ENCODE data around the gene GGTA1.
"Not testable (repeated sequence)": the region's sequence is repeated elsewhere in the genome, so short reads cannot be mapped to it uniquely, and the experiment has no call there.

GGTA1 gene

DNA sequence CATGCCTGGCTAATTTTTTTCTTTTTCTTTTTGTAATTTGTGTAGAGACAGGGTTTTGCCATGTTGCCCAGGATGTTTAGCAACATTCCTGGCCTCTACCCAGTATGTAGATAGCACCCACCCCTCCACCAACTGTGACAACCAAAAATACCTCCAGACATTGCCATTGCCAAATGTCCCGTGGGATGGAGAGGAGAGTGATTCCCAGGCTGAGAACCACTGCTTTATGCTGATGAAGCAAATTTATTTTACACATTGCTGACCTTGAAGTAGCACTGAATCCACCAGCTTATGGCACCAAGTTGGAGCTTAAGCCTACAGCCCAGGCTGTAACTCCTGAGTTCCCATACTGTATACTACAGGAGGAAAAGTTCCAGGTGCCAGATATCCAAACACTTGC is 58.5 kb downstream of the GGTA1 start:
- no peaks in the 10 kb centered on the region for H3K4me1 ChIP-seq (ENCODE audit: control insufficient read depth, insufficient read depth, low read length)
- H3K9ac ChIP-seq (ENCODE audit: low read depth, low read length): no peak overlapping the region
- no peaks in the 10 kb centered on the region for H3K27me3 ChIP-seq (ENCODE audit: control insufficient read depth, insufficient read depth, low read length)
- no peak overlapping the region for H3K4me3 ChIP-seq (ENCODE audit: low read depth, low read length)
- no peaks in the 10 kb centered on the region for H3K36me3 ChIP-seq (ENCODE audit: control insufficient read depth, insufficient read depth, low read length)
- H3K9me3 ChIP-seq (ENCODE audit: control insufficient read depth, insufficient read depth, low read length): no peaks in the 10 kb centered on the region
- H3K27ac ChIP-seq (ENCODE audit: low read depth, low read length): no peak overlapping the region

DNA sequence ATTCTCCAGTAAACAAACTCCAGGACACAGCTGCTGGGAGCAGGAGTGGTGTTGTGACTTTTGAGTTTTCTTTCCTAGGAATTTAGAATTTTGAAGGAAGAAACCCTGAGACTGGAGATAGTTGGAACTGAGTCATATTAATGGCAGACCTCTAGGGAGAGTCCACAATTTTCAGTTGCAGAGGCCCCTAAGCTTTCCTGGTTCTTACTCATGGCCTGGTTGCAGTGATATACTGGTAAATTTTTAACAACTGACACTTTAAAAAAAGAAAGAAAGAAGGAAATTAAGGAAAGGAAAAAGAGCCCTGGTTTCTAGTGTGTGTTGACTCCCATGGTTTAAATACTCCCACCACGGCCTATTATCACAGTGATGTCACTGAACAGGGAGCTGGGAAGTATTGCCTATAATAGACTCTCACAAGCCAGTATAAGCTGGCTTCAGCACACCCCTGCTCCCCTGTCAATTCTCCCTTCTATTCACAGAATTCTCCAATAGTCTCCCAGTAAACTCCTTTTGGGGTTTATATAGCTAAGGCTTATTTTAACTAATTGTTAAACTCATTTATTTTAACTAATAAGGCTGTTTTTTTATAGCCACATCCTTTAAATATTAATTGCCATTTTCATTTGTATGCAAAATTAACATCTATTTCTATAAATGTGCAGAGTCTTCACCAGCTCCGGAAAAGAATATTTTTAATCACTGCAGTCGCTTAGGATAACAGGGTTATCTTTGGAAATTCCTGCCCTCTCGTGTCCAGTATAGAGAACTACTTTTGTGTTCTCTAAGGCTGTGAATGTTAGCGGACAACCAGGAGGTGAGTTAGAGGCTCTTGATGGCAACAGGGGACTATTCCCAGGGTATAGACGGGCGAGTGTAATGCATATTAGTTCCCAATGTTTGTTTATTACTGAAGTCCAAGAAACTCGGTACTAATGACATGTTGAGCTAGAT is 59.7 kb downstream of the GGTA1 start:
- H3K4me1 ChIP-seq (ENCODE audit: control insufficient read depth, insufficient read depth, low read length): no peaks in the 10 kb centered on the region
- H3K27me3 ChIP-seq (ENCODE audit: control insufficient read depth, insufficient read depth, low read length): no peaks in the 10 kb centered on the region
- no peak overlapping the region for H3K9ac ChIP-seq (ENCODE audit: low read depth, low read length)
- H3K9me3 ChIP-seq (ENCODE audit: control insufficient read depth, insufficient read depth, low read length): no peaks in the 10 kb centered on the region
- no peak overlapping the region for H3K4me3 ChIP-seq (ENCODE audit: low read depth, low read length)
- no peaks in the 10 kb centered on the region for H3K36me3 ChIP-seq (ENCODE audit: control insufficient read depth, insufficient read depth, low read length)
- no peak overlapping the region for H3K27ac ChIP-seq (ENCODE audit: low read depth, low read length)

DNA sequence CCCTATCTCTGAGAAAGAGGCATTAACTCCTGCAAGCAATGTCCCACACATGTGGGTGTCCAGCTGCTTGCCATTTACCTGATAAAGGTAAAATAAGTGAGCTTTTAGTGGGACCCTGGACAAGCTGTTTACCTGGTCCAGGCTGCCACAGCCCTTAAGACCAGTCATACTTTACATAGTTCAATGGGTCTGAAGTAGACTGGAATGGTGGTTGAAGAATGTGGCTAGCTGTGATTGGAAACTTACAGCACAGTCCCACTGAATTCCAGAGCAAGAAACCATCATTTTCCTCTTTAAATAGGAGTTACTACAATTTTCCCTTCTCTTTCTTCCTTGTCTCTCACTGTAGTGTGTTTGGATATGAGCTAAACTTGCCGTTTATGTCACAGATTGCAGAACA is 60.6 kb downstream of the GGTA1 start:
- Histone ChIP-seq H3K27ac (ENCODE audit: low read depth, low read length) (no peak overlapping the region), H3K27me3 (ENCODE audit: control insufficient read depth, insufficient read depth, low read length) (no peaks in the 10 kb centered on the region), H3K9ac (ENCODE audit: low read depth, low read length) (no peak overlapping the region), H3K9me3 (ENCODE audit: control insufficient read depth, insufficient read depth, low read length) (no peaks in the 10 kb centered on the region), H3K4me1 (ENCODE audit: control insufficient read depth, insufficient read depth, low read length) (no peaks in the 10 kb centered on the region), H3K36me3 (ENCODE audit: control insufficient read depth, insufficient read depth, low read length) (no peaks in the 10 kb centered on the region), H3K4me3 (ENCODE audit: low read depth, low read length) (no peak overlapping the region)

DNA sequence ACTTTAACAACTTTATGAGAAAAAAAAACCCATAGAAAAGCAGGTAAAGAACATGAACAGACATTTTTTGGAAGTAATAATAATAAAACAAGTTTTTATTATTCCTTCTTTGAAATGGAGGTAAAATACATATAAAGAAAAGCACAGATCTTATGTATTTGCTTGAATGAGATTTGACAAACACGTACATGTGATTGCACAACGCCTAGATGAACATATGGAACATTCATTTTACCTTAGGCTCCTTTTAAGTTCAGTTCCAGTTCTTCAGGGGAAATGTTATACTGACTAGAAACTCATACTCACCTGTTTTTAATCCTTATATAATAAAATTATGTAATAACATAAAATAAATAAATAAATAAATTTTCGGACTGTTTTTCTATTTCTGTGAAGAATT is 61.8 kb downstream of the GGTA1 start:
- H3K4me3 ChIP-seq (ENCODE audit: low read depth, low read length): no peak overlapping the region
- H3K36me3 ChIP-seq (ENCODE audit: control insufficient read depth, insufficient read depth, low read length): no peaks in the 10 kb centered on the region
- H3K9me3 ChIP-seq (ENCODE audit: control insufficient read depth, insufficient read depth, low read length): no peaks in the 10 kb centered on the region
- no peak overlapping the region for H3K9ac ChIP-seq (ENCODE audit: low read depth, low read length)
- H3K27ac ChIP-seq (ENCODE audit: low read depth, low read length): no peak overlapping the region
- H3K27me3 ChIP-seq (ENCODE audit: control insufficient read depth, insufficient read depth, low read length): no peaks in the 10 kb centered on the region
- H3K4me1 ChIP-seq (ENCODE audit: control insufficient read depth, insufficient read depth, low read length): no peaks in the 10 kb centered on the region

DNA sequence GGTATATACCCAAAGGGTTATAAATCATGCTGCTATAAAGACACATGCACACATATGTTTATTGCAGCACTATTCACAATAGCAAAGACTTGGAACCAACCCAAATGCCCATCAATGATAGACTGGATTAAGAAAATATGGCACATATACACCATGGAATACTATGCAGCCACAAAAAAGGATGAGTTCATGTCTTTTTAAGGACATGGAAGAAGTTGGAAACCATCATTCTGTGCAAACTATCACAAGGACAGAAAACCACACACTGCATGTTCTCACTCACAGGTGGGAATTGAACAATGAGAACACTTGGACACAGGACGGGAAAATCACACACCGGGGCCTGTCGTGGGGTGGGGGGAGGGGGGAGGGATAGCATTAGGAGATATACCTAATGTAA is 62.6 kb downstream of the GGTA1 start:
- H3K9ac ChIP-seq (ENCODE audit: low read depth, low read length); H3K4me1 ChIP-seq (ENCODE audit: control insufficient read depth, insufficient read depth, low read length); H3K27ac ChIP-seq (ENCODE audit: low read depth, low read length); H3K4me3 ChIP-seq (ENCODE audit: low read depth, low read length); H3K36me3 ChIP-seq (ENCODE audit: control insufficient read depth, insufficient read depth, low read length); H3K27me3 ChIP-seq (ENCODE audit: control insufficient read depth, insufficient read depth, low read length); H3K9me3 ChIP-seq (ENCODE audit: control insufficient read depth, insufficient read depth, low read length): not testable (repeated sequence)

DNA sequence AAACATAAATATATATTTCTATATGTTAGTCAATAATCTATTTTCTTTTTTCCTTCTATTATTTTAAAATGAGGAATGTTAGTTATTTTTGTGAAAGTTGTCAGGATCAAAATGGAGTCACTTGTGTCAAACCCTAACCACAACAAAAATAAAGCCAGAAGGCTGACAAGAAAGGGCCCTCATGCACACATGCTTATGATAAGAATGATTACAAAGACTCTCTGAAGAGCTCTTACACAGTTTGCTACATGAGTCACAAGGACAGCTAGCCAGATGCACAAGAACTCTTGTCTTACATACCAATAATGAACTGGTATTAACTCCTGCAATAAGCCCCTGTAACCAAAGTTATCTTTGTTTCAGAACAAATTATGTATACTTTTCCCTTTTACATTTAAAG is 64.7 kb downstream of the GGTA1 start:
- no peak overlapping the region for H3K9ac ChIP-seq (ENCODE audit: low read depth, low read length)
- no peaks in the 10 kb centered on the region for H3K27me3 ChIP-seq (ENCODE audit: control insufficient read depth, insufficient read depth, low read length)
- no peaks in the 10 kb centered on the region for H3K9me3 ChIP-seq (ENCODE audit: control insufficient read depth, insufficient read depth, low read length)
- H3K36me3 ChIP-seq (ENCODE audit: control insufficient read depth, insufficient read depth, low read length): no peaks in the 10 kb centered on the region
- H3K4me3 ChIP-seq (ENCODE audit: low read depth, low read length): no peak overlapping the region
- H3K4me1 ChIP-seq (ENCODE audit: control insufficient read depth, insufficient read depth, low read length): no peaks in the 10 kb centered on the region
- H3K27ac ChIP-seq (ENCODE audit: low read depth, low read length): no peak overlapping the region

DNA sequence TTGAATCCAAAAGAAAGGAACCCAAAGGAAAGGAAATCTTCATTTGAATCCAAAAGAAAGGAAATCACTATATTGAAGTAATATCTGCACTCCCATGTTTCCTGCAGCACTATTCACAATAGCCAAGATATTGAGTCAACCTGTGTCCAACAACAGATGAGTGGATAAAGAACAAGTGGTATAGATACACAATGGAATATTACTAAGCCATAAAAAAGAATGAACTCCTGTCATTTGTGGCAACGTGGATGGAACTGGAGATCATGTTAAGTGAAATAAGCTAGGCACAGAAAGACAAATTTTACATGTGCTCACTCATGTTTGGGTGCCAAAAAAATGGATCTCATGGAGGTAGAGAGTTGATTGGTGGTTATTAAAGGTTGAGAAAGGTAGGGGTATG is 71.7 kb downstream of the GGTA1 start:
- Histone ChIP-seq H3K9me3 (ENCODE audit: control insufficient read depth, insufficient read depth, low read length) (no peaks in the 10 kb centered on the region), H3K36me3 (ENCODE audit: control insufficient read depth, insufficient read depth, low read length) (no peaks in the 10 kb centered on the region), H3K9ac (ENCODE audit: low read depth, low read length) (no peak overlapping the region), H3K27me3 (ENCODE audit: control insufficient read depth, insufficient read depth, low read length) (no peaks in the 10 kb centered on the region), H3K27ac (ENCODE audit: low read depth, low read length) (no peak overlapping the region), H3K4me1 (ENCODE audit: control insufficient read depth, insufficient read depth, low read length) (no peaks in the 10 kb centered on the region), H3K4me3 (ENCODE audit: low read depth, low read length) (no peak overlapping the region)

DNA sequence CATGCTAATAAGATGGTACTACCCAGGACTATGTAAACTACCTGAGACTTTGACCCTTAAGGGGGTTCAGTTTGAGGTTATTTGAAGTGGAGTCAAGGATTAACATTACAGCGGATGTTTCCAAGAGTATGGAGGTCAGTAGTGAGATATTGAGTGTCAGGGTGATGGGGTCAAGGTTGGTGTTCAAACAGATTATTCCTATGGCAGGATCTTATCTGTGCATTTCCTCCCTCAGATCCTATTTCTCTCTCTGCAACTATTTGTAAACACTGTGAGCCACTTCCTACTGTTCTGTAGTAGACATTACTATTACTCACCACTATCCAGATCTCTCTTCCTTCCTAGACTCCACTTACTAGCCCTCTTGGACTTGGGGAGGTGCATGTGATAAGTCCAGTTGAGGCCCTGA is 75.6 kb downstream of the GGTA1 start:
- Histone ChIP-seq H3K4me3 (ENCODE audit: low read depth, low read length) (no peak overlapping the region), H3K4me1 (ENCODE audit: control insufficient read depth, insufficient read depth, low read length) (no peaks in the 10 kb centered on the region), H3K9ac (ENCODE audit: low read depth, low read length) (no peak overlapping the region), H3K9me3 (ENCODE audit: control insufficient read depth, insufficient read depth, low read length) (no peaks in the 10 kb centered on the region), H3K27ac (ENCODE audit: low read depth, low read length) (no peak overlapping the region), H3K27me3 (ENCODE audit: control insufficient read depth, insufficient read depth, low read length) (no peaks in the 10 kb centered on the region), H3K36me3 (ENCODE audit: control insufficient read depth, insufficient read depth, low read length) (no peaks in the 10 kb centered on the region)

DNA sequence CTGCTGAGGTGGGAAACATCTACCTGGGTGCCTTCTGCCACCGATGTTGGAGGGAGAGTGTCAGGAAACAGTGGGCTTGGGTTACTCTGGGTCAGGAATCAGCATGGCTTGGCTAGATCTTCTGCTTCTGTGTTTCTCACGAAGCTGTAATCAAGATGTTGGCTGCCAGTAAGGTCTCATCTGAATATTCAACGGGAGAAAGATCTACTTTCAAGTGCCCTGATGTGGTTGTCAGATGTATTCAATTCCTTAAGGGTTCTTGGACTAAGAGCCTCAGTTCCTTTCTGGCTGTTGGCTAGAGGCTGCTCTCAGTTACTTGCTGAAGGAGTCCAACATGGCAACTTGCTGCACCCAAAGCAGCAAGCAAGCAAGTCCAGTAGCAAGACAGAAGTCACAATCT is 87.7 kb downstream of the GGTA1 start:
- Histone ChIP-seq H3K27ac (ENCODE audit: low read depth, low read length) (no peak overlapping the region), H3K36me3 (ENCODE audit: control insufficient read depth, insufficient read depth, low read length) (no peaks in the 10 kb centered on the region), H3K4me1 (ENCODE audit: control insufficient read depth, insufficient read depth, low read length) (0 out of 2 replicates have a peak, but pooled peaks cover 5% of the 10 kb centered on the region), H3K4me3 (ENCODE audit: low read depth, low read length) (no peak overlapping the region), H3K27me3 (ENCODE audit: control insufficient read depth, insufficient read depth, low read length) (no peaks in the 10 kb centered on the region), H3K9me3 (ENCODE audit: control insufficient read depth, insufficient read depth, low read length) (no peaks in the 10 kb centered on the region), H3K9ac (ENCODE audit: low read depth, low read length) (no peak overlapping the region)

DNA sequence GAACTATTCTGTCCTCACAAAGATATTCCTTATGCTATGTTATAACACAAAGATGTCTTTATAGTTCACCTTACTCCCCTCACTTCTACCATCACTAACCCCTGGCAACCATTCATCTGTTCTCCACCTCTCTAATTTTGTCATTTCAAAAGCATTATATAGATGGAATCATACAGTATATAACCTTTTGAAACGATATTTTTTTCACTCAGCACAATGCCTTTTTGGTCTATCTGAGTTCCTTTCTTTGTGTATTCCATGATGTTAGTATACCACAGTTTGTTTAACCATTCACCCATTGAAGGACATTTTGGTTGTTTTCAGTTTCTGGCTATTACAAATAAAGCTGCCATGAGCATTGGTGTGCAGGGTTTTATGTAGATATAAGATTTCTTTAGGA is 93.7 kb downstream of the GGTA1 start:
- Histone ChIP-seq H3K27me3 (ENCODE audit: control insufficient read depth, insufficient read depth, low read length) (no peaks in the 10 kb centered on the region), H3K9ac (ENCODE audit: low read depth, low read length) (no peak overlapping the region), H3K36me3 (ENCODE audit: control insufficient read depth, insufficient read depth, low read length) (no peaks in the 10 kb centered on the region)

More for the DNA sequence above, 93.7 kb downstream of the GGTA1 start:
- Histone ChIP-seq H3K4me3 (ENCODE audit: low read depth, low read length) (no peak overlapping the region), H3K4me1 (ENCODE audit: control insufficient read depth, insufficient read depth, low read length) (0 out of 2 replicates have a peak, but pooled peaks cover 5% of the 10 kb centered on the region), H3K9me3 (ENCODE audit: control insufficient read depth, insufficient read depth, low read length) (no peaks in the 10 kb centered on the region), H3K27ac (ENCODE audit: low read depth, low read length) (no peak overlapping the region)
